PFSK-1 (cell line): Measurements from ENCODE around the gene TNRC6B.

Source experiments
- POLR2AphosphoS5 ChIP-seq: IDR thresholded peaks from 2 replicates; pipeline ENCODE4 v1.6.1; 2012; ENCODE audit warnings: low read depth, mild to moderate bottlenecking, control low read depth, low read length, moderate library complexity
- REST ChIP-seq, 2 experiments: IDR thresholded peaks; 2 replicates each; pipeline versions ENCODE4 v1.6.1 to v1.8.0; 2011 to 2012; ENCODE audit warnings: low read depth in 2 of 2, low read length in 2 of 2, control low read depth in 1 of 2, inconsistent platforms in 1 of 2, mild to moderate bottlenecking in 1 of 2, moderate library complexity in 1 of 2; ENCODE audit not compliant: insufficient read depth in 1 of 2

GRCh38 chr22:40244586-40244985 is 66.9 kb downstream of the TNRC6B start:
- TF ChIP-seq POLR2AphosphoS5 (no peak), REST (IDR thresholded peaks at IDR 0.05; ENCODE audit: insufficient read depth in 1 of 2, low read depth in 2 of 2, low read length in 2 of 2) (no peak)
